Activated CD4-positive, alpha-beta T cell treated with anti-CD3 and anti-CD28 coated beads for 48 hours (primary cell): ENCODE measurements around the gene RBM26.
"Not testable (repeated sequence)": the region's sequence is repeated elsewhere in the genome, so short reads cannot be mapped to it uniquely, and the experiment has no call there.

Experiments
- DNase-seq: peaks from one replicate; pipeline ENCODE4 v3.0.0-alpha.2; 2020

The RBM26 gene

DNA sequence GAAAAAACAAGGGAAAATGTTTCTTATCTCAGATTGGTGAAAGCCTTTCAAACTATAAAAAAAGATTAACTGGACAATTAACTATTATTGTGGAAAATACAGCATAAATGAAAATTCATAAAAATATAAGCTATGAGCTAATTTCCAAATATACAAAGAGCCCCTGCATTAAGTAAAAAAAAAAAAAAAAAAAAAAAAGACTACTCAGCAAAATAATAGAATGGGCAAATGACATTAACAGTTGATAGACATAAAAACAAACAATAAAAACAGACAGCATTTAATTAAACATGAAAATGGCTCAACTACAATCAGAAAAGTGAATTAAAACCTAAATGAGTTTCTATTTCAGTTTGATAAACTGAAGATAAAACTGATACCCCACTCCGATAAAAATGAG is 77.5 kb downstream of the RBM26 start:
- no peak for DNase-seq

DNA sequence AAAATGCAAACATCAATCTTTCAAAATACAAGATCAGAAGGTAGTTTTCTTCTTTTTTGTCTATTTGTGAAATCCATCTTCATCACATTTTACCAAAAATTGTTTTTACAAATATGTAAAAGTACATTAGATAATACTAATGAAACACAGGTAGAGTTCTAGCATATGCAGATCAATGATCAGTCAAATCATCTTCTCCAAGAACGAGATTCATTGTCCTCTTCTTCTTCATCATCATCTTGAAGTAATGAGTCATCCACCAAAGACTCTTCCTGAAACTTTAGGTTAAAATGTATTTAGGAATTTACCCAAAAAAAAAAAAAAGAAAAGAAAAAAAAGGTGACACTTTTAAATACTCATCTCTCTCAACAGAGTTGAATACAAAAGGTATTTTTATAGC is 85.6 kb downstream of the RBM26 start:
- DNase-seq = no peak

DNA sequence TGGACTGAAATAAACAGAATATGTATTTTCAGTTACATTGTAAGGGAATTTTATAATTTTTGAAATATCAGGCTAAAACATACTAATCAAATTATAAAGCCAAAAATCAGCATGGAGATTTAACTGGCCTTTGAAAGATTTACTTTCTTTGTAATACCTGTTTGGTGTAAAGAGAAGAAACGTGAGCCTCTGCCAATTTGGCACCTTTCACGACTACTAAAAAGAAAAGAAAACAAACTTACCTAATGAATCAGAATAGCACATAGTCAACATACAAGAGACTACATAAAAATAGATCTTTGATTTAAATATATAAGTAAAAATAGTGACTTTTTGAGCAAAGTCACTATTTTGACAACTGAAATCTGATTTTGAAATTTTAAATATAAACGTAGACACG is 87.4 kb downstream of the RBM26 start:
- DNase-seq = no peak

DNA sequence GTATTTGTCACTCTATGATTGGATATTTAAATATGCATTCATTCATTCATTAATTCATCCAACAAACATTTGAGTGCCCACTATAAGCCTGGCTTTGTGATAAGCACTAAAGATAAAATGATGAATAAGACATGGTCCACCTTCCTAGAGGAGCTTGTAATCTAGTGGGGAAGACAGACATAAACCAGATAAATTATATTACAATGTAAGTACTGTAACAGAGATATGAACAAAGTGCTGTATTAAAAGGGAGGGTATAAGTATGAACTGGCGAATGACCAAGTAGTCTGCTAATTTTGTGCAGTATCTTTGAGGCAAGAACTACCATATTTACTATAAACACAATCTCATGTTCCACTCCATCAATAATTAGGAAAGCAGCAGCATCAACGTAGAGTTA is 88.2 kb downstream of the RBM26 start:
- DNase-seq = no peak

DNA sequence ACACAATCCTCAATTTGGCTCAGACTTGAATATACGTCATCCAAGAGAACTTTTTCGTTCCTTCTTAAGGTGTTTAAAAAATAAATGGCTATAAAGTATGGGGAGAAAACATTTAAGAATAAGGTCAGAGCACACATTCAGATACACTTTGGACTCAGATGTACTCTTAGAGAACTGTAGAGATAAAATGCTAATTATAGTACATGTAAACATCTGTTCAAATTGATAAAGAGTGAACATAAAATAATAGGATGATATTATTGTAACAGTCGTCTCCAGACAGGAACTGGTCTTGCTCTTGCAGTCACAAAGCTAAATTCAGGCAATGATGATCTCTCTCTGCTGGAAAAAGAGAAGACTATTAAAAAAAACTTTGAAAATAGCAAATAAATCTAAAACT is 91.4 kb downstream of the RBM26 start:
- no peak for DNase-seq

DNA sequence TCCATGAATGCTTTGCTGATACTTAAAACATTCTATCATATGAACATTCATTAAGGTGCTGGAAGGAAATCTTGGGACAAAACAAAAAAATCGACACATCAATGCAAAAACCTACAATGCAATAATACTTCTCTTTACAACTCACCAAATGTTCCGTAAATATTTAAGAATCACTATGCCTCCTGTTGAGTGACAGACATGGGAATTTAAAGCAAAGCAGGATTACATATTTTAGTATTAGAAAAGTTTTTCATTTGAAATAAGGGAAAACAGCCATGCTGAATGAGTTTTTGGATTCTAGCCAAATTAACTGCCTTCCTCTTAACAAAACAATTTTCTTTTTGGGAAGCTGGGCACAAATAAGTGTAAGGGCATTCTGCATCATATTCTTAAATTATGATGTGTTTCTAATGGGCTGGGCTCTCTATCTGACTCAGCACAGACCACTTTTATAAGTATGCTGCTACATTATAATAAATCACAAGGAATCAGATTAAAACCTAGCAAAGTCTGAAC is 93.7 kb downstream of the RBM26 start:
- DNase-seq = no peak

DNA sequence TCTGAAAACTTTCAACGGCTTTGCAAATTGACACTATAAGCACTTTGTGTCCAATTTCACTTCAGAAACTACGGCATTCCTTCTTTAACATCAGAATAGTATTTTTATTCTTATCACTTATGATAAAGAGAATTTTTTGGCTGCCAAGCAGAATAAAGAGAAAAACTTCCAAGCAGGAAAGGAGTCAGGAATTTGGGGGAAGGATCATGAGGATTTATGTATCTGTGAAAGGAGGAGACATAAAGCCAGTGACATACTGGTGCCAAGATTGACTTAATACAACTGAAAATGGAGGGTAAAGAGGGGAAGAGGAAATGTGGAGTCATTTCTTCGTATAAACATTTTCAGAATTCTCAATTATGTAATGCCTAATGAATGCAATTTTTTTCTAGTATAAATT is 94.7 kb downstream of the RBM26 start:
- DNase-seq = no peak

DNA sequence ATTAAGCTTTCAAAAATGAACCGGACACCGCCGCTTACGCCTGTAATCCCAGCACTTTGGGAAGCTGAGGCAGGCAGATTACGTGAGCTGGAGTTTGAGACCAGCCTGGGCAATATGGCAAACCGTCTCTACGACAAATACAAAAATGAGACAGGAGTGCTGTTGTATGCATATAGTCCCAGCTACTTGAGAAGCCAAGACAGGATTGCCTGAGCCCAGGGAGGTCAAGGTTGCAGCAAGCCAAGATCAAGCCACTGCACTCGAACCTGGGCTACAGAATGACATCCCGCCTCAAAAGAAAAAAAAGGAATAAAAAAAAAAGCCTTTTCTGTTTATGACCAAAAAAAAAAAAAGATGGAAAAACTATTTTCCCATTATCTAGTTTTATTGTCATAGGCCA is 96.4 kb downstream of the RBM26 start:
- no peak for DNase-seq

DNA sequence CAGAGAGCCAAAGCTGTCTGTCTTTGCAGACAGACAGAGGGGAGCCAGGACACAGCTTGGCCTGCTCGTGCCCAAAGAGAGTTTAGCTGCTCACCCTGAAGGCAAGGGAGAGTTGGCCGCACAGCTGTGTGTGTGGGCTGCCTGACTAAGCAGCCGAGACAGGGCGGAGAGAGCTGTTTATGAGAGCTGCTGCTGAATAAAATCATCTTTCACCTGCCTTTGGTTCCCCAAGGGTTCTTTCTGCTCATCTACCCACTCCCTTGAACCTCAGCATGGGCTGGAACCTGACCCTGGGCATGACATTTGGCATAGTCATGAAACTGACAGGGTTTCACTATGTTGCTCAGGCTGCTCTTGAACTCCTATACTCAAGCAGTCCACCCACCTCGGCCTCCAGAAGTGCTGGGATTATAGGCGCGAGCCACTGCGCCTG is 98.2 kb downstream of the RBM26 start:
- peak; percentile 16 for DNase-seq

DNA sequence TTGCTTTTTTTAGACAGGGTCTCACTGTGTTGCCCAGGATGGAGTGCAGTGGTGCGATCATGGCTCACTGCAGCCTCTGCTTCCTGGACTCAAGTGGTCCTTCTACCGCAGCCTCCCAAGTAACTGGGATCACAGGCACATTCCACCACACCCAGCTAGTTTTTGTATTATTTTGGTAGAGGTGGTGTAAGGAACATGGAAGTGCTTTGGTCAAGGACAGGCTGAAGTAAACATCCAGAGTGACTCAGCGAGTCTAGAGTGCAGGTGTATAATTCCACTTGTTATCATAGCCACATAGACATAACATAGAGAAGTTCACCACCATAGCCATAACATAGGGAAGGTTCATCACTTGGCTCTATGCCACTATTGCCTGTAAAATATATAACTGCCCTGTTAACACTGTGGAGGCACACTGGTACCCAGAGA is 98.6 kb downstream of the RBM26 start:
- no peak for DNase-seq

DNA sequence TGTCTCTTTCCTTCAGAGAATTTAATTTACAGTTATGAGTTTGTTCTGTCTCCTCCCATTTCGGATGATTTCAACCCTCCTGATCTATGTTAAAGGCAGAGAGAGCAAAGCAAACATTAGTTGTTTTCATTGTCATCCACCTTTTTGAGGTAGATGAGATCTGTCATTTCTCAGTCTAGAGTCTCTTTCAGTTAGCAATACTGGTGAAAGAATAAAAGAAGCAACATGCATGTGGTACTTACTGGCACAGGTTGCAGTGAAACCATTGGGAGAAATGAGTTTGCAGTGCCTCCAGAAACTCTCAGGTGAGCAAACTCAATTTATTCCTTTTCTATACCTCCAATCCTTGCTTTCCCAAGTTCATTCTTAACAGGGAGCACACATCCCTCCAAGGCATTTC is 99.4 kb downstream of the RBM26 start:
- no peak for DNase-seq

DNA sequence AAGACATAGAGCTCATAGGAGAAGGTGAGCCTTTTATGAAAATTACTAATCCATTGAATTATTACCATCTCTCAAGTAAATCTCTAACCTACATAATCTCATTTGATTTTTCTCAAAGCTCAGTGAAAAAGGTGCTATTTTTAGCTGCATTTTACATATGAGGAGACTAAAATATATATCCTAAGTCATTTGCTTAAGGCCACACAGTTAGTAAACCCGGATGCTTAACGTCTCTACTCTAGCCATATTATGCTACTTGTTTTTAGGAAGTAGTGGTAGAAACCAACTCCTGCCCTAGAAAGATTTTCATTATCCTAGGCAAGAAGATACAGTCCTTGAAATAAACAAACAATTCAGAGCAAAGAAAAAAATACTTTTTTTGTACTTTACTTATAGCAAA is 108.9 kb downstream of the RBM26 start:
- no peak for DNase-seq

DNA sequence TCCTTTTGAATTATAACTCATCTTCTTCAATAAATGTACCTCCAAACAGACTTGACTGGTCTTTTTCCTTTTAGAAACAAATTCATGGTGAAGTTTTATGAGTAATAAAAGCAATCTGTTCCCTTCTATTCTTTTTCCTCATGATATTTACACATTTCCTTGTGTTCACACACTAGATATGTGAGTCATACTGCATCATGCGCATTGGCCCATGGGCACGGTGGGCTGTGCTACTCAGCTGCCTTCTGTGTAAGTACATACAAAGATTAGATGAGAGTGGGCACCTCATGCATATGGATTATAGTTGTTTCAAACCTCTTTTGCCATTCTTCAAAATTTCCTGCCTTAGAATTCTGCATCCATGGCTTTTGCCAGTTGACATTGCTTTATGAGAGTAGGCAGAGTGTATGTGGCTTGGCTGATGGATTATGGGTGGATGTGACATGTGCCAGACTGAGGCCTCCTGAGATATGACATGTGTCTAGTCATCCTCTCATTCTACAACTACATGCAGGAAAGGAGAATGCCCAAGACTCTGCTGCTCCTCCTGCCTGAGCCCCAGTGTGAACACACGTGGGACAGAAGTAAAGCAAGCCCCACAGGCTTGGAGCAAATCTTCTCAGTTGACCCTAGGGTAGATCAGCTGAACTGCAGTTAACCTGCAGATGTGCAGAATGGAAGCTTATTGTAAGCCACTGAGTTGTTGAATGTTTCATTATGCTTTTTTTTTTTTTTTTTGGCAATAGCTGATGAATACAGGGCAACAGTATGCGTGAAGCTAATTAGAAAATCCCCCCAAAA is 109.9 kb downstream of the RBM26 start:
- DNase-seq = no peak

DNA sequence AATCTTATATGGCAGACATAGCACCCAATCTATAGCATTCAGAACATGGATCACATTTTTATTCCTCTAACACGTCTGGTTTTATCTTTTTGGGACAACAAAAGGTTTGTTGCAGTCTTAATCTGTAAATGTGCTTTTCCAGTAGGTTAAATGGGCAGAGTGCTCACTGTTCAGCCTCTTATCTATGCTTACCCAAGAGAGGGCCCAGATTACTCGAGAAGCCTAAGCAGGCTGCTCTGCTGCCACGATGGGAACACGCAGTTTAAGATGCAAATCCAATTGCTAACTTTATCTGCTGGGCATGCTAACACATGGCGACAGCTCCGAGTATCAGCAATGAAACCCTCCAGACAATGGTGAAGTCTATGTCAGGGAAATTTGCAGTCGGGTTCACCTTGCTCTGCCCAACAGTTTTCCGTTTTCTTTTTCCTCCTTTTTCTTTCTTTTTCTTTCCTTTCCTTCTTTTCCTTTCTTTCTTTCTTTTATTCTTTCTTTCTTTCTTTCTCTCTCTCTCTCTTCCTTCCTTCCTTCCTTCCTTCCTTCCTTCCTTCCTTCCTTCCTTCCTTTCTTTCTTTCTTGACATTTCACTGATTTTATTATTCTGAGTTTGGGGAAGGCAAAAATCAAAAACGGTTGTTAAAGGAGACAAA is 115.3 kb downstream of the RBM26 start:
- DNase-seq = no peak

DNA sequence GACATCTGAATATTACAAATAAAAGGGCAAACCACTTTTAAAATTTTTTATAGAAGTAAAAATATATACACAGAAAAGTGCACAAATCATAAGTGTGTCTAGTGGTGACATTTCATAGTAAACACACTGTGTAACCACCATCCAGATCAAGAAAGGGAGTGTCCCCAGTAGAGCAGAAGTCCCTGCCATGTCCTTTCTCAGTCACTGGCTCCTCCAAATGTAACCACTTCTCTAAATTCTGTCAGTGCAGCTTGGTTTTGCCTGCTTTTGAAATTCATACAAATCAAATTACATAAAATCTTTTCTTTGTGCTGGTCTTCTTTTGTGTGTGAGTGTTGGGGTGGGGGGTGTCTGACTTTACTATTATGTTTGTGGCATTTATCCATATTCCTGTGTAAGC is 116.5 kb downstream of the RBM26 start:
- no peak for DNase-seq

DNA sequence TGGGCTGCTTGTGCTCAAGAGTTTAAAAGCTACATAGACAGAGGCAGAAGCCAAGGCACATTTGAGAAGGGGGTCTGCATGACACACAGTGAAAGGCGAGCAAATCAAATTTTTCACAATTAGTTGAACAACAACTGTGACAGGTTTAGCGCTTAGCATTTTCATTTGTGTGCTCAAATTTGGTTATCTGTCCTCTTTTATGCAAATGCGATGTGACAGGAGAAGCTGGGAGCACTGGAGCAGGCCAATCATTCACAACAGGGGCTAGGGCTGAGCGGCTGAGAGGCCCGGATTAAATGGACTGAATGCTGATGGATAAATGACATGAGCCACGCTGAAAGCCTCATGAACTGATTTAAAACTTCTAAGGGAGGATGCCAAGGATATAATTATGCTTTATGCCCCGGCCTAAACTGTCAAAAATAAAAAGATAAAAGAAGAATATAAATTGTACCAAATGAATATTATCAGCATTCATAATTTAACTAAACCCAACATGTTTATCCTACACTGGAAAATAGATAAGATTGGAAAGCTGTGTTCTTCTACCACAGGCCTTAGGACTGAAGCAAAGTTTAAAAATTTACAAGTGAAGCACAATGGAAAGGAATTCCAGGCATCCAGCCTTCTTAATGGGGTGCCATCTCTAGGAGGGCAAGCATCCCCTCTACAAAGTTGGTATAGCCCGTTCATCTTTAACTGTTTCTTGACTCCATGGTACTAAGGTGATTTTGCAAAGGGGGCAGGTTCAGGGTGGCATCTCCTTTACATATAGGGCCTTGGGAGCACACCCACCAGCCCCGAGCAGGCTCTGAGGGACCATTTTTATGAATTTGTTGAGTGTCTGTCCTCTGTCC is 117.9 kb downstream of the RBM26 start:
- no peak for DNase-seq

DNA sequence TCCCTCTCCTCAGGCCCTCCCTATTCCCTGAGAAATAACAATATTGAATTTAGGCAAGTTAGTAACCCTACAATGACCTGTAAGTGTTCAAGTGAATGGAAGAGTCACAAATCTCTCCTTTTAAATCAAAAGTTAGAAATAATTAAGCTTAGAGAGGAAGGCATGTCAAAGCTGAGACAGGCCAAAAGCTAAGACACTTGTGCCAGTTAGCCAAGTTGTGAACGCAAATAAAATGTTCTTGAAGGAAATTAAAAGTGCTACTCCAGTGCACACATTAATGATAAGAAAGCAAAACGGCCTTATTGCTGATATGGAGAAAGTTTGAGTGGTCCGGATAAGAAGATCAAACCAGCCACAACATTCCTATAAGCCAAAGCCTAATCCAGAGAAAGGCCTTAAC is 120.9 kb downstream of the RBM26 start:
- DNase-seq = no peak

DNA sequence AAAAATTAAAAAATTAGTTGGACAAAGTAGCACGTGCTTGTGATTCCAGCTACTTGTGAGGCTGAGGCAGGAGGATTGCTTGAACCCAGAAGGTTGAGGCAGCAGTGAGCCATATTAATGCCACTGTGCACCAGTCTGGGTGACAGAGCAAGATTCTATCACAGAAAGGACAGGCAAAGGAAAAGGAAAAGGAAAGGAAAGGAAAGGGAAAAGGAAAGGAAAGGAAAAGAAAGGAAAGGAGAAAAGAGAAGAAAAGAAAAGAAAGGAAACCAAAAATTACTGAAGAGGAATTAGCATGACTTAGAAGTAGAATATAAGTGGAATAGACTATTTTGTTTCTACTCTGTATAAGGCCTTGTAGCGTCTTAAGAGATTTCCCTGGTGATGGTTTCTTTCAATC is 122.3 kb downstream of the RBM26 start:
- DNase-seq = no peak

DNA sequence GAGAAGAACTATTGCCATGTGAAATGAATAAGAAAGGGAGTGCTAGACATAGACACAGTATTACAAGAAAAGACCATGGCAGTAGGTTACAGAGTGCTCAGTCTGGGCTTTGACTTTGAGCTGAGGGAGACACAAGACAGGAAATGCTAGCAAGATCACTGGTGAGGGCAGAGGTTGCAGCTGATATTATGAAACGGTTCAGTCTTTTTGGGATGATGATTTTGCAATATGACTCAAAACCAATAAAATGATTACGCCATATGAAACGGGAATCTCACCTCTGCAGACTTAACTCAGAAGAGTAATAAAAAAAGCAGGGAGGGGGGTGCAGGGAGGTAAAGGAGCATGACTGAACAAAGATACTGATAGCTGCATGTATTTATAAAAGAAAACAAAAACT is 123.1 kb downstream of the RBM26 start:
- DNase-seq = no peak

DNA sequence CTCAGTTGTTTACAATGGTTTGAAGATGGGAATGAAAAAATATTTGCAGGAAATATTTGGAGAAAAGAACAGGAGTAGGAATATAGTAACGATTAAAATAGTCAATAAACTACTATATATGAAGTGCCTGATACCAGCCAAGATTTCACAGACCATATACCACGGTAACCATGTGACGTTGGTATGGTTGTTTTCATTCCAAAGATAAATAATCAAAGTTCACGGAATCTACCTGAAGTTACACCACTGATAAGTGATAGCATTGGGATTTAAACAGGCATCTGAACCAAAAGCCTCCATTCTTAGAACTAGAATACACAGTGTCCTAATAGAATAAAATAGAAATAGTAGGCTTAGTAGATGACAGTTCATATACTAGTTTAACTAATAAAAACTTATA is 123.5 kb downstream of the RBM26 start:
- no peak for DNase-seq

DNA sequence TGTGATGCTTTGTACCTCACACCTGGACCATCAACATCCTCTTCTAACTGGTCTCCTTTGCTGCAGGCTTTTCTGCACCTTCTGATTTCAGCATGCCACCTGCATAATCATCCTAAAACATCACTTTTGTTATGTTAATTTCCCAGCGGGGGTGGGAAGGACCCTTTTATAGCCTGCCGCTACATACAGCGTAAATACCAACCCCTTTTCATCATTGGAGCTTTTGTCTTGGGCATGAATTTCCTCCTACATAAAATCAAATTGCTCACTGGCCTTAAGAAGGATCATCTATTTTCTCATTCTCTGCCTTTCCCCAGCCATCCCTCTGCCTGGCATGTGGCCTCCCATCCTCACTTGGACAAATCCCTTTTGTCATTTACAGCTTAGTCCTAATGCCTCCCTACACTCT is 124.7 kb downstream of the RBM26 start:
- DNase-seq = no peak

DNA sequence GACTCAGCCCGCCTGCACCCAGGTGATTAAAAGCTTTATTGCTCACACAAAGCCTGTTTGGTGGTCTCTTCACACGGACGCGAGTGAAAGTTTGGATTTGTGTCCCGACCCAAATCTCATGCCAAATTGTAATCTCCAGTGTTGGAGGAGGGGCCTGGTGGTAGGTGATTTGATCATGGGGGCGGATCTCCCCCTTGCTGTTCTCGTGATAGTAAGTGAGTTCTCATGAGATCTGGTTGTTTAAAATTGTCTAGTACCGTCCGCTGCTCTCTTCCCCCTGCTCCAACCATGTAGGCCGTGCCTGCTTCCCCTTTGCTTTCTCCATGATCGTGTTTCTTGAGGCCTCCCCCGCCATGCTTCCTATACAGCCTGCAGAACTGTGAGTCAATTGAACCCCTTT is 126.3 kb downstream of the RBM26 start:
- not testable (repeated sequence) for DNase-seq

DNA sequence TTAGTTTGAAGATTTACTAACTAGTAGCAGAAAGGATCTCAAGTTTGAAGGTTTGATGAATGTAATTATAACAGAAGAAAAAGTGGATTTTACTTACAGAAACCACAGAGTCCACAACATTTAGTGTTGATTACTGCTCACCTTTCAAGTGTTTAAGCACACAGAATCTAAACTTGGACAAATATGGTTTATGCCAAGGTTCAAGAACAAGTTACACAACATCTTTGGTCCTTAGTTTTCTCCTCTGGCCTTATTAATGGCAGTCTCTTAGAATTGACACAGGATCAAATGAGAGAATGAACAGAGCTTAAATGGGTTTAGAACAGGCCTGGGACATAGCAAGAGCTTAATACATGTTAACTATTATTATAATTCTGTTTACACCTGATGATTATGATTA is 133.0 kb downstream of the RBM26 start:
- no peak for DNase-seq

DNA sequence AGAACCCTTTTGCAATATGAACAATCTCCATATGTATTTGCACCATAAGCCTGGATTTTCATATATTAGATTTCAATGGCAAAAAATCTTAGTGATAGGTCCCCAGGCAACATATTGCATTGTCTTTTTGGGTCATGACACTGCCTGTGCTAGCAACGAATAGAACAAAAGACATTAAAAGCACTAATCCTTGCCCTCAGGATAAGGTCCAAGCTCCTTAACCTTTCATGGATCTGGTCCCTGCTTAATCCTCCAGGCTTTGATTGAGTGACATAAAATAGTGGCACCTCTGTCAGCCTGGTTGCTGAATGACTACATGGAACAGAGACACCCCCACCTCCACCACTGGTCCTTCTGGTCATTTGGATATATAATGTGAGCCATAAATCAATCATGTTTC is 134.4 kb downstream of the RBM26 start:
- no peak for DNase-seq
